Esophagus squamous epithelium (tissue), 4 donors: ENCODE data around the gene IGFBP4.

Source experiments
- CTCF ChIP-seq, 6 experiments: fragments of 450-650 bp in 4 of 6; fragments of 200-600 bp in 2 of 6; sonication (generic) in 2 of 6; IDR thresholded peaks; one replicate each; pipeline ENCODE4 v1.5.1; 2016 to 2019; ENCODE audit warnings: antibody characterized with exemption in 6 of 6, mild to moderate bottlenecking in 4 of 6, moderate library complexity in 4 of 6
- POLR2A ChIP-seq, 4 donors: fragments of 450-650 bp; IDR thresholded peaks; one replicate each; pipeline ENCODE4 v1.6.1; 2017; ENCODE audit warnings: antibody characterized with exemption in 4 of 4, mild to moderate bottlenecking in 4 of 4, moderate library complexity in 3 of 4

- TF ChIP-seq CTCF (IDR thresholded peaks at IDR 0.05): no peak
- no peak for TF ChIP-seq POLR2A (IDR thresholded peaks at IDR 0.05)
Observed at GRCh38 chr17:40467281-40467867, 24.1 kb downstream of the IGFBP4 start.
